H1 (cell line): ENCODE data around the gene GYPC. TPM values are rescaled to one million over a fixed set of nuclear protein-coding genes. Genes with fewer than 3 reads are reported as not detected.

Experiments
- CEBPB ChIP-seq: IDR thresholded peaks from 2 replicates; pipeline ENCODE4 v1.6.1; 2012; ENCODE audit warnings: low read depth, low read length
- polyA plus RNA-seq, 7 experiments: library from polyadenylated mRNA; depleted of rRNA in 3 of 7; stranded (reverse) in 5 of 7; unstranded in 2 of 7; fragments of >200 nt in 5 of 7; fragments of 200-250 nt in 2 of 7; gene quantifications; 1 replicate in 5 of 7; 2 replicates in 1 of 7; 4 replicates in 1 of 7; pipeline versions ENCODE4 v1.2.1 to v1.2.3, GENCODE V29; 2011 to 2013; ENCODE audit warnings: missing spikeins in 2 of 7, mixed read lengths in 2 of 7
- total RNA-seq: library from RNA; stranded (reverse); fragmentation: NEBNext Ultra II Directional; extraction: Animal tissue kit (Norgen Biotek cat#: 25700); gene quantifications from 2 replicates; pipeline ENCODE4 v1.2.1, GENCODE V29; 2021
- TF ChIP-seq, protein P1 (sequence below): IDR thresholded peaks from 2 replicates; pipeline ENCODE4 v1.6.1; 2011; ENCODE audit warnings: low read length, improper control_type of control experiment

The GYPC gene
- total and polyA plus RNA-seq, 2 of the 8 experiments (the other 6 are each of a cell fraction or from before 2014, with no cell fraction given): 26.8 to 53.6 TPM

DNA sequence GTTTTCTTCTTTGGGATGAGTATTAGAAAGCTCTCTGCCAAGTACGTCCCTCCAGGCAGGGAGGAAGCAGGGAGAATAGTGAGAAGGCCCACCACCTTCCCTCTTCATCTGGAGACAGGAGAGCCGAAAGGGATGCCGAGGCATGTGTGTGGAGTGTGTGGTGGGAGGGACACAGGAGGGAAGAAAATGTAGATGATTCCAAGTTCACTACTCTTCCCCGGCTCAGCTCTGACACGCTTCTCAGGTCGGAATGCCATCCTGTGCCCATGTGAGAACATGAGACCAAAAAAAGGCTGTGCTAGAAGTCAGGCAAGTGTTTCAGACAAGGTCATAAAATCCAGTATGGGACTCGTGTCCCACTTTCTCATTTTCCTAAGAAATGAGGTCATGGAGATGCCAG lies 47.4 kb downstream of the GYPC start (continued):
- no peak for TF ChIP-seq CEBPB
- TF ChIP-seq, protein P1, sequence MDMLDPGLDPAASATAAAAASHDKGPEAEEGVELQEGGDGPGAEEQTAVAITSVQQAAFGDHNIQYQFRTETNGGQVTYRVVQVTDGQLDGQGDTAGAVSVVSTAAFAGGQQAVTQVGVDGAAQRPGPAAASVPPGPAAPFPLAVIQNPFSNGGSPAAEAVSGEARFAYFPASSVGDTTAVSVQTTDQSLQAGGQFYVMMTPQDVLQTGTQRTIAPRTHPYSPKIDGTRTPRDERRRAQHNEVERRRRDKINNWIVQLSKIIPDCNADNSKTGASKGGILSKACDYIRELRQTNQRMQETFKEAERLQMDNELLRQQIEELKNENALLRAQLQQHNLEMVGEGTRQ: no peak
